ENCODE data around the gene VTCN1.
"Not testable (repeated sequence)": the region's sequence is repeated elsewhere in the genome, so short reads cannot be mapped to it uniquely, and the experiment has no call there.

The VTCN1 gene

GRCh38 chr1:117210831-117211261, at the start of gene VTCN1:
Gene VTCN1 (minus strand): TSS chr1:117210927. CDS start chr1:117210855, 72 bp downstream.
- in situ Hi-C loops (cut with MboI; ENCODE audit: low sequenced_read_pairs, unreplicated experiment): no loop called here
- DNase-seq (ENCODE audit: low spot score): no peak
- no peak for TF ChIP-seq CTCF (IDR thresholded peaks at IDR 0.05; ENCODE audit: borderline replicate concordance, control extremely low read depth, extremely low read depth, insufficient read depth, missing control alignments)

GRCh38 chr1:117258791-117259190, 48.1 kb upstream of the VTCN1 start:
- no peak for TF ChIP-seq CTCF (IDR thresholded peaks at IDR 0.05; ENCODE audit: borderline replicate concordance, control extremely low read depth, extremely low read depth, insufficient read depth, missing control alignments)
- no peak for DNase-seq (ENCODE audit: low spot score)
- in situ Hi-C loops (cut with MboI; ENCODE audit: low sequenced_read_pairs, unreplicated experiment): no loop called here

- in situ Hi-C loops (cut with MboI; ENCODE audit: low sequenced_read_pairs, unreplicated experiment); DNase-seq (ENCODE audit: low spot score): not testable (repeated sequence)
Measured at GRCh38 chr1:117258075-117258474, 47.3 kb upstream of the VTCN1 start.

- TF ChIP-seq CTCF (IDR thresholded peaks at IDR 0.05; ENCODE audit: borderline replicate concordance, control extremely low read depth, extremely low read depth, insufficient read depth, missing control alignments): no peak
- in situ Hi-C loops (cut with MboI; ENCODE audit: low sequenced_read_pairs, unreplicated experiment): no loop called here
Measured at GRCh38 chr1:117257291-117257690, 46.6 kb upstream of the VTCN1 start.

GRCh38 chr1:117250061-117250606, 39.4 kb upstream of the VTCN1 start:
- no peak for TF ChIP-seq CTCF (IDR thresholded peaks at IDR 0.05; ENCODE audit: borderline replicate concordance, control extremely low read depth, extremely low read depth, insufficient read depth, missing control alignments)
- DNase-seq (ENCODE audit: low spot score): no peak
- in situ Hi-C loops (cut with MboI; ENCODE audit: low sequenced_read_pairs, unreplicated experiment): no loop called here

More at GRCh38 chr1:117257291-117257690, 46.6 kb upstream of the VTCN1 start:
- no peak for DNase-seq (ENCODE audit: low spot score)

- DNase-seq (ENCODE audit: low spot score): no peak
- in situ Hi-C loops (cut with MboI; ENCODE audit: low sequenced_read_pairs, unreplicated experiment): no loop called here
- no peak for TF ChIP-seq CTCF (IDR thresholded peaks at IDR 0.05; ENCODE audit: borderline replicate concordance, control extremely low read depth, extremely low read depth, insufficient read depth, missing control alignments)
Measured at GRCh38 chr1:117244971-117245370, 34.2 kb upstream of the VTCN1 start.

GRCh38 chr1:117244306-117244705, 33.6 kb upstream of the VTCN1 start:
- no peak for TF ChIP-seq CTCF (IDR thresholded peaks at IDR 0.05; ENCODE audit: borderline replicate concordance, control extremely low read depth, extremely low read depth, insufficient read depth, missing control alignments)
- DNase-seq (ENCODE audit: low spot score): no peak
- in situ Hi-C loops (cut with MboI; ENCODE audit: low sequenced_read_pairs, unreplicated experiment): no loop called here

Measured in GM13976 (cell line).